Panc1 (cell line): Measurements from ENCODE around the gene DHCR7. TPM values are rescaled to one million over a fixed set of nuclear protein-coding genes. Genes with fewer than 3 reads are reported as not detected.

ENCODE experiments used
- ATAC-seq: fragments of 200-7000 bp; cut with Tn5 transposase; 2 replicates; pipeline ENCODE4 v1.9.1; 2020; ENCODE audit warnings: mild to moderate bottlenecking, moderate library complexity
- BruUV-seq: library from RNA; stranded (reverse); fragments of 400-500 nt; replicated peaks from 2 replicates; lab custom pipeline; 2021; lab: Mats Ljungman, UMichigan
- CTCF ChIA-PET: fragments of 300-600 bp; sonication (Branson Sonifier 250); formaldehyde crosslinking; loops from one replicate; lab custom pipeline; 2022; ENCODE audit warnings: antibody characterized with exemption; lab: Charles Lee
- POLR2A ChIA-PET: fragments of 300-600 bp; sonication (Branson Sonifier 250); formaldehyde crosslinking; loops from one replicate; lab custom pipeline; 2022; ENCODE audit warnings: antibody characterized with exemption; lab: Charles Lee
- DNase-seq: peaks from one replicate; pipeline ENCODE4 v3.0.0-alpha.2; 2010; ENCODE audit warnings: low read depth, low spot score
- H3K27ac ChIP-seq: 2 replicates; pipeline ENCODE4 v1.5.1; 2011; ENCODE audit warnings: mild to moderate bottlenecking, low read length, inconsistent platforms
- H3K27me3 ChIP-seq: fragments of 200-500 bp; sonication (Bioruptor generic); 2 replicates; pipeline ENCODE4 v1.6.0; 2014; ENCODE audit warnings: low read length, inconsistent platforms; ENCODE audit not compliant: control insufficient read depth, insufficient read depth
- H3K36me3 ChIP-seq: fragments of 200-500 bp; sonication (Bioruptor generic); 2 replicates; pipeline ENCODE4 v1.5.1; 2014; ENCODE audit warnings: inconsistent platforms, mild to moderate bottlenecking, low read length, moderate library complexity; ENCODE audit not compliant: control insufficient read depth, insufficient read depth
- H3K4me1 ChIP-seq: 2 replicates; pipeline ENCODE4 v1.5.1; 2011; ENCODE audit warnings: inconsistent platforms, mild to moderate bottlenecking, low read length, moderate library complexity; ENCODE audit not compliant: control insufficient read depth, insufficient read depth
- H3K4me3 ChIP-seq, 2 experiments: 2 replicates each; pipeline ENCODE4 v1.5.1; 2011 to 2012; ENCODE audit warnings: low read depth in 2 of 2, low read length in 2 of 2, mild to moderate bottlenecking in 2 of 2, inconsistent platforms in 1 of 2, moderate library complexity in 1 of 2
- H3K9me3 ChIP-seq: fragments of 200-500 bp; sonication (Bioruptor generic); 2 replicates; pipeline ENCODE4 v1.5.1; 2014; ENCODE audit warnings: low read depth, mild to moderate bottlenecking, inconsistent platforms, low read length, moderate library complexity; ENCODE audit not compliant: control insufficient read depth, insufficient read depth
- CTCF ChIP-seq: fragments of 450-650 bp; IDR thresholded peaks from 2 replicates; pipeline ENCODE4 v1.5.1; 2017; ENCODE audit warnings: mild to moderate bottlenecking
- POLR2AphosphoS5 ChIP-seq: IDR thresholded peaks from 2 replicates; pipeline ENCODE4 v1.6.1; 2012; ENCODE audit warnings: mild to moderate bottlenecking, low read depth, low read length, moderate library complexity
- REST ChIP-seq, 2 experiments: IDR thresholded peaks; 2 replicates each; pipeline ENCODE4 v1.6.1; 2011 to 2012; ENCODE audit warnings: low read depth in 2 of 2, control low read depth in 1 of 2, low read length in 1 of 2, mild to moderate bottlenecking in 1 of 2, moderate library complexity in 1 of 2; ENCODE audit not compliant: insufficient read depth in 1 of 2
- SIN3A ChIP-seq: IDR thresholded peaks from 2 replicates; pipeline ENCODE4 v1.6.1; 2012; ENCODE audit warnings: low read depth, mild to moderate bottlenecking, low read length, moderate library complexity, borderline replicate concordance; ENCODE audit not compliant: insufficient read depth
- TCF7L2 ChIP-seq: IDR thresholded peaks from 2 replicates; pipeline ENCODE4 v1.6.1; 2011; ENCODE audit warnings: mild to moderate bottlenecking, low read depth, low read length, inconsistent platforms
- in situ Hi-C: cut with HindIII; loops from 2 replicates; pipeline ENCODE4 v1.10.0; 2016; ENCODE audit warnings: low sequenced_read_pairs, low pct_unique_long_range_greater_than_20kb
- intact Hi-C: fragments of 100-400 bp; cut with micrococcal nuclease; formaldehyde crosslinking; loops from one replicate; pipeline ENCODE4 v1.10.0; 2022; ENCODE audit not compliant: unreplicated experiment
- total RNA-seq: library from RNA; stranded (reverse); gene quantifications from one replicate; pipeline ENCODE4 v1.2.1, GENCODE V29; 2021; ENCODE audit not compliant: unreplicated experiment

The DHCR7 gene
- total RNA-seq, 1 experiment from 2014 or later: 356 TPM

DNA sequence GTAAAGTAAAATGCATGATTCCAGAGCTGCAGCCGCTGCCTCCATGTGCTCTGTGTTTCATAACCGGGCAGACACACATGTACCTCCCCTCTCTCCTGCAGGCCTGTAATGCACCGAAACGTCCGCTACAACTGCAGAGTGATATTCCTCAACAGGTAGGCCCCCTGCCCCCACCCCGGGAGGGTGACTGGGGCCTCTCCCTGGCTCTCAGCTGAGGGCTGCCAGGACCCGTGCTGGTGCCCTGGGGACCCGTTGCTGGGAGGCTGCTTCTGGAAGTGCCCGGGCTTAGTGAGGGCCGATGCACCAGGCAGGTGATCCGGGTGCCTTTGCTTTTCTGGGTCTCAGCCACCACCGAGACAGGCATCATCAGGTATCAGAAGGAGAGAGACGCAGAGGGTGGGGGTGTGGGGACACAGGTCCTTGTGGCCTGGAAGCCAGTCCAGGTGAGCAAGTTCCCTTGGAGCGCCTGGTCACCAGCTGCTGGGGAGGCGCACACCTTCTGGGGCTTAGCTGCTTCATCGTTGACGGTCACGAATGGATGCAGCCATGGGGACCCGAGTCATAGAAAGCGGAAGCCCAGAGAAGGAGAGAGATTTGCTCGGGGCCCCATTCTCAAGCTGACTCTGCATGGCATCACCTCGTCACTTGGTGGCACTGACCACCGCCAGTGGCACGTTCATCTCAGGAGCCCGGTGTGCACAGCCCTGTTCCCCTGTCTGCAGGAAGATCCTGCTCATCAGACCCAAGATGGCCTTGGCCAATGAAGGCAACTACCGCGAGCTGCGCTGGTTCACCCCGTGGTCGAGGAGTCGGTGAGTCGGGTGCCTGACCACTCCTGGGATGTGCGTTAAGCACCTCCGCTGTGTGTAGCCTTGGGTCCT lies 15.4 kb upstream of the DHCR7 start:
- no peak for ATAC-seq

DNA sequence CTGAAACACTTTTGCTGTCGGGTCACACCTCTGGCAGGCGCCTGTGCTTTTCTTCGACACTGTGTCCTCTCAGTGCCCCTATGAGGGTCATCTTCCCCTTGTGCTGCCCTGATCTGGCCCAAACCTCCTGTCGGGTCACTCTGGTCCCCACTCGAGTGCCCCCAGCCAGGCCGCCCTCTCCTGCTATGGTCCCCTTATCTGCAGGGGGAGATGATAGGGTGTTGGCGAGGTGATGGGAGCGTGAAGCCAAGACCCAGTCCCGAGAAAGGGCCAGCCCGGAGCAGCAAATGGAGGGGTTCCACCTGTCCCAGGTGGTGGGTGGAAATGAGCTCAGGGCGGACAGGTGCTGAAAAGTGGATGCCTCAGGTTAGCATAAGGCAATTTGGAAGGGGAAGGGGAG lies 14.5 kb upstream of the DHCR7 start:
- CTCF ChIA-PET: no interaction called here
- ATAC-seq: no peak

More for the DNA sequence above, 15.4 kb upstream of the DHCR7 start:
- Histone ChIP-seq H3K27me3 (no peaks in the 10 kb centered on the region), H3K4me3 (no peak overlapping the region), H3K9me3 (peaks cover 7% of the 10 kb centered on the region; the same call in 1 of the 2 replicates), H3K4me1 (no peaks in the 10 kb centered on the region), H3K27ac (no peak overlapping the region), H3K36me3 (no peaks in the 10 kb centered on the region; the same call in none of the 2 replicates)
- CTCF ChIA-PET: no interaction called here
- in situ Hi-C loops: no loop called here
- DNase-seq: no peak
- TF ChIP-seq CTCF: no peak
- no peak for TF ChIP-seq SIN3A
- TF ChIP-seq REST (IDR thresholded peaks at IDR 0.05; ENCODE audit: insufficient read depth in 1 of 2, low read depth in 2 of 2, low read length in 1 of 2): no peak
- intact Hi-C loops: no loop called here
- BruUV-seq: no TSS peak
- POLR2A ChIA-PET: no interaction called here

More for the DNA sequence above, 14.5 kb upstream of the DHCR7 start:
- H3K27ac ChIP-seq: no peak overlapping the region
- POLR2A ChIA-PET: no interaction called here
- H3K9me3 ChIP-seq: no peaks in the 10 kb centered on the region
- H3K36me3 ChIP-seq: peaks cover 3% of the 10 kb centered on the region
- no peak overlapping the region for H3K4me3 ChIP-seq
- no peak for TF ChIP-seq POLR2AphosphoS5
- no peak for TF ChIP-seq REST (IDR thresholded peaks at IDR 0.05; ENCODE audit: insufficient read depth in 1 of 2, low read depth in 2 of 2, low read length in 1 of 2)
- TF ChIP-seq CTCF: no peak
- TF ChIP-seq SIN3A: no peak
- no peak for TF ChIP-seq TCF7L2
- in situ Hi-C loops: no loop called here
- intact Hi-C loops: no loop called here
- H3K4me1 ChIP-seq: no peaks in the 10 kb centered on the region
- H3K27me3 ChIP-seq: no peaks in the 10 kb centered on the region
- BruUV-seq: no TSS peak
- no peak for DNase-seq
